ENCODE data around the gene LSM10.

LSM10 gene

GRCh38 chr1:36349839-36350238 is 47.9 kb downstream of the LSM10 start:
- no peak for DNase-seq

- no peak for DNase-seq
These were observed 48.5 kb downstream of the LSM10 start for GRCh38 chr1:36349241-36349671.

GRCh38 chr1:36346741-36347370 is 50.9 kb downstream of the LSM10 start:
- DNase-seq = no peak

- DNase-seq = no peak
These were observed 52.4 kb downstream of the LSM10 start for GRCh38 chr1:36345353-36345752.

GRCh38 chr1:36344395-36344680 is 53.4 kb downstream of the LSM10 start:
- no peak for DNase-seq

GRCh38 chr1:36343651-36344394 is 53.9 kb downstream of the LSM10 start:
- no peak for DNase-seq

All from activated CD4-positive, alpha-beta T cell treated with anti-CD3 and anti-CD28 coated beads for 1 hour (primary cell).